HG03520 (cell line): ENCODE measurements around the gene SPDYE18.
"Not testable (repeated sequence)": the region's sequence is repeated elsewhere in the genome, so short reads cannot be mapped to it uniquely, and the experiment has no call there.

ENCODE experiments used
- ATAC-seq: cut with Tn5 transposase; IDR thresholded peaks from one replicate; pipeline ENCODE4 v1.9.1; 2021; ENCODE audit warnings: mild to moderate bottlenecking, moderate library complexity; ENCODE audit not compliant: unreplicated experiment

SPDYE18 gene

GRCh38 chr7:77006127-77007110, 55.9 kb downstream of the SPDYE18 start:
- not testable (repeated sequence) for ATAC-seq

- not testable (repeated sequence) for ATAC-seq
Measured at GRCh38 chr7:77005461-77006057, 56.8 kb downstream of the SPDYE18 start.

- ATAC-seq = not testable (repeated sequence)
Measured at GRCh38 chr7:77004151-77004550, 58.2 kb downstream of the SPDYE18 start.

GRCh38 chr7:77003241-77003640, 59.1 kb downstream of the SPDYE18 start:
- ATAC-seq = not testable (repeated sequence)

- not testable (repeated sequence) for ATAC-seq
Measured at GRCh38 chr7:77002678-77003233, 59.6 kb downstream of the SPDYE18 start.

GRCh38 chr7:77002104-77002503, 60.3 kb downstream of the SPDYE18 start:
- ATAC-seq = not testable (repeated sequence)
